ENCODE data around the gene GPD1.

DNA sequence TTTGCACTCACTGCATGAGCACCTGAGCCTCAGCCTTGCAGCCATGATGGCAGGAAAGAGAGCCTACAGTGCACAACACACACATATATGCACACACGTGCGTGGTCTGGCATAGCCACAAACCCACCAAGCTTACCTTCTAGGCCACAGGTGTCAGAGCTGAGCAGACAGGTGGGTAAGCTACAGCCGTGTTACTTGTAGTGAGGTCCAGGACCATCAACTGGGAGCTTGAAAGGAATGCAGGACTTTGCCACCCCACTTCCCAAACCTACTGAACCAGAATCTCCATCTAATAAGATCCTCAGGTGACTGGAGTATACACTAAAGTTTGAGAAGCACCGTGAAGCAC lies 43.7 kb upstream of the GPD1 start:
- TF ChIP-seq, protein P1, sequence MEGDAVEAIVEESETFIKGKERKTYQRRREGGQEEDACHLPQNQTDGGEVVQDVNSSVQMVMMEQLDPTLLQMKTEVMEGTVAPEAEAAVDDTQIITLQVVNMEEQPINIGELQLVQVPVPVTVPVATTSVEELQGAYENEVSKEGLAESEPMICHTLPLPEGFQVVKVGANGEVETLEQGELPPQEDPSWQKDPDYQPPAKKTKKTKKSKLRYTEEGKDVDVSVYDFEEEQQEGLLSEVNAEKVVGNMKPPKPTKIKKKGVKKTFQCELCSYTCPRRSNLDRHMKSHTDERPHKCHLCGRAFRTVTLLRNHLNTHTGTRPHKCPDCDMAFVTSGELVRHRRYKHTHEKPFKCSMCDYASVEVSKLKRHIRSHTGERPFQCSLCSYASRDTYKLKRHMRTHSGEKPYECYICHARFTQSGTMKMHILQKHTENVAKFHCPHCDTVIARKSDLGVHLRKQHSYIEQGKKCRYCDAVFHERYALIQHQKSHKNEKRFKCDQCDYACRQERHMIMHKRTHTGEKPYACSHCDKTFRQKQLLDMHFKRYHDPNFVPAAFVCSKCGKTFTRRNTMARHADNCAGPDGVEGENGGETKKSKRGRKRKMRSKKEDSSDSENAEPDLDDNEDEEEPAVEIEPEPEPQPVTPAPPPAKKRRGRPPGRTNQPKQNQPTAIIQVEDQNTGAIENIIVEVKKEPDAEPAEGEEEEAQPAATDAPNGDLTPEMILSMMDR (IDR thresholded peaks at IDR 0.05) = no peak
- TF ChIP-seq POLR2A (IDR thresholded peaks at IDR 0.05) = no peak
